PC-3 (cell line): ENCODE results near the gene CD58.

Experiments
- EZH2 ChIP-seq: fragments of 300-600 bp; sonication (generic); IDR thresholded peaks from one replicate; pipeline ENCODE4 v1.6.1; 2017; ENCODE audit warnings: antibody characterized with exemption, mild to moderate bottlenecking, low read length; ENCODE audit not compliant: unreplicated experiment
- EZH2phosphoT487 ChIP-seq: fragments of 300-600 bp; sonication (generic); IDR thresholded peaks from 2 replicates; pipeline ENCODE4 v1.6.1; 2018; ENCODE audit warnings: mild to moderate bottlenecking, antibody characterized with exemption, low read length, borderline replicate concordance
- TF ChIP-seq, protein P1 (sequence below): fragments of 300-600 bp; sonication (generic); conservative IDR thresholded peaks from 2 replicates; pipeline ENCODE4 v1.5.1; 2017; ENCODE audit warnings: antibody characterized with exemption, low read depth, mild to moderate bottlenecking, low read length

- no peak for TF ChIP-seq EZH2
- TF ChIP-seq, protein P1, sequence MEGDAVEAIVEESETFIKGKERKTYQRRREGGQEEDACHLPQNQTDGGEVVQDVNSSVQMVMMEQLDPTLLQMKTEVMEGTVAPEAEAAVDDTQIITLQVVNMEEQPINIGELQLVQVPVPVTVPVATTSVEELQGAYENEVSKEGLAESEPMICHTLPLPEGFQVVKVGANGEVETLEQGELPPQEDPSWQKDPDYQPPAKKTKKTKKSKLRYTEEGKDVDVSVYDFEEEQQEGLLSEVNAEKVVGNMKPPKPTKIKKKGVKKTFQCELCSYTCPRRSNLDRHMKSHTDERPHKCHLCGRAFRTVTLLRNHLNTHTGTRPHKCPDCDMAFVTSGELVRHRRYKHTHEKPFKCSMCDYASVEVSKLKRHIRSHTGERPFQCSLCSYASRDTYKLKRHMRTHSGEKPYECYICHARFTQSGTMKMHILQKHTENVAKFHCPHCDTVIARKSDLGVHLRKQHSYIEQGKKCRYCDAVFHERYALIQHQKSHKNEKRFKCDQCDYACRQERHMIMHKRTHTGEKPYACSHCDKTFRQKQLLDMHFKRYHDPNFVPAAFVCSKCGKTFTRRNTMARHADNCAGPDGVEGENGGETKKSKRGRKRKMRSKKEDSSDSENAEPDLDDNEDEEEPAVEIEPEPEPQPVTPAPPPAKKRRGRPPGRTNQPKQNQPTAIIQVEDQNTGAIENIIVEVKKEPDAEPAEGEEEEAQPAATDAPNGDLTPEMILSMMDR = no peak
- no peak for TF ChIP-seq EZH2phosphoT487
Measured at GRCh38 chr1:116557323-116557878, 13.4 kb downstream of the CD58 start.
